Fibroblast of lung (primary cell): Measurements from ENCODE around the gene TCF7L1. TPM values are rescaled to one million over a fixed set of nuclear protein-coding genes. Genes with fewer than 3 reads are reported as not detected.

Experiments used
- DNase-seq, 2 donors: peaks; one replicate each; pipeline versions ENCODE4 v3.0.0 to v3.0.0-alpha.2; 2010; ENCODE audit warnings: low read depth in 2 of 2
- H2AFZ ChIP-seq: 2 replicates; pipeline ENCODE4 v1.5.1; 2012; ENCODE audit warnings: low read length, control low read depth, inconsistent platforms
- H3K27ac ChIP-seq: 2 replicates; pipeline ENCODE4 v1.5.1; 2011; ENCODE audit warnings: low read length, control low read depth; ENCODE audit not compliant: insufficient read depth
- H3K27me3 ChIP-seq: 2 replicates; pipeline ENCODE4 v1.5.1; 2011; ENCODE audit warnings: mild to moderate bottlenecking, low read length; ENCODE audit not compliant: control insufficient read depth, insufficient read depth
- H3K36me3 ChIP-seq: 2 replicates; pipeline ENCODE4 v1.5.1; 2011; ENCODE audit warnings: low read length; ENCODE audit not compliant: control insufficient read depth, insufficient read depth
- H3K4me1 ChIP-seq: 2 replicates; pipeline ENCODE4 v1.5.1; 2011; ENCODE audit warnings: low read length; ENCODE audit not compliant: control insufficient read depth, insufficient read depth; ENCODE audit errors: extremely low read depth
- H3K4me2 ChIP-seq: 2 replicates; pipeline ENCODE4 v1.5.1; 2011; ENCODE audit warnings: low read length, control low read depth; ENCODE audit not compliant: insufficient read depth; ENCODE audit errors: extremely low read depth
- H3K4me3 ChIP-seq, 4 experiments: fragments of 200-600 bp in 1 of 4; sonication (generic) in 1 of 4; replicated peaks in 1 of 4; 2 replicates each; pipeline ENCODE4 v1.5.1; 2011 to 2016; ENCODE audit warnings: low read length in 4 of 4, low read depth in 3 of 4, mild to moderate bottlenecking in 3 of 4, control low read depth in 2 of 4, inconsistent platforms in 1 of 4, mixed read lengths in 1 of 4; ENCODE audit not compliant: insufficient read depth in 1 of 4; ENCODE audit errors: control extremely low read depth in 1 of 4
- H3K79me2 ChIP-seq: 2 replicates; pipeline ENCODE4 v1.5.1; 2012; ENCODE audit warnings: mild to moderate bottlenecking, low read length, inconsistent platforms; ENCODE audit not compliant: control insufficient read depth, insufficient read depth
- H3K9ac ChIP-seq: 2 replicates; pipeline ENCODE4 v1.5.1; 2011; ENCODE audit warnings: mild to moderate bottlenecking, low read length, control low read depth; ENCODE audit not compliant: insufficient read depth
- H3K9me3 ChIP-seq: 2 replicates; pipeline ENCODE4 v1.5.1; 2012; ENCODE audit warnings: low read depth, low read length; ENCODE audit not compliant: control insufficient read depth, insufficient read depth
- H4K20me1 ChIP-seq: 2 replicates; pipeline ENCODE4 v1.5.1; 2011; ENCODE audit warnings: low read length; ENCODE audit not compliant: control insufficient read depth, insufficient read depth; ENCODE audit errors: extremely low read depth
- CTCF ChIP-seq, 2 donors: IDR thresholded peaks in 1 of 2; conservative IDR thresholded peaks in 1 of 2; 1 replicate in 1 of 2; 2 replicates in 1 of 2; pipeline ENCODE4 v1.5.1; 2011 to 2012; ENCODE audit warnings: low read length in 2 of 2, control low read depth in 1 of 2, inconsistent platforms in 1 of 2, low read depth in 1 of 2, mild to moderate bottlenecking in 1 of 2
- EZH2 ChIP-seq: IDR thresholded peaks from 2 replicates; pipeline ENCODE4 v1.5.1; 2012; ENCODE audit warnings: low read length, control low read depth, mild to moderate bottlenecking; ENCODE audit errors: missing control alignments
- polyA plus RNA-seq, 2 donors: library from polyadenylated mRNA; depleted of rRNA in 1 of 2; stranded (reverse) in 1 of 2; unstranded in 1 of 2; fragments of >200 nt; gene quantifications; 2 replicates each; pipeline ENCODE4 v1.2.1, GENCODE V29; 2011 to 2012; ENCODE audit warnings: missing spikeins in 1 of 2
- total RNA-seq: library from RNA; depleted of rRNA; stranded (reverse); fragments of >200 nt; gene quantifications from 2 replicates; pipeline ENCODE4 v1.2.1, GENCODE V29; 2014

Gene TCF7L1
- total and polyA plus RNA-seq, 2 donors (not counting 1 experiment from before 2014, with no cell fraction given), result 0.83 to 1.5 TPM

GRCh38 chr2:85158559-85159273, 25.5 kb downstream of the TCF7L1 start:
- H3K36me3 ChIP-seq, result no peaks in the 10 kb centered on the region
- H2AFZ ChIP-seq, result no peak overlapping the region
- H3K4me1 ChIP-seq, result peaks cover 15% of the 10 kb centered on the region
- no peak overlapping the region for H3K4me2 ChIP-seq
- no peaks in the 10 kb centered on the region for H4K20me1 ChIP-seq
- no peaks in the 10 kb centered on the region for H3K79me2 ChIP-seq
- H3K9ac ChIP-seq, result no peak overlapping the region
- no peak overlapping the region for H3K4me3 ChIP-seq
- DNase-seq, result no peak
- H3K27me3 ChIP-seq, result no peaks in the 10 kb centered on the region
- no peaks in the 10 kb centered on the region for H3K9me3 ChIP-seq
- no peak for TF ChIP-seq CTCF (conservative IDR thresholded peaks at IDR 0.05 in 1 of 2, IDR thresholded peaks at IDR 0.05 in 1 of 2; ENCODE audit: low read depth in 1 of 2, low read length in 2 of 2)
- TF ChIP-seq EZH2, result no peak
- no peak overlapping the region for H3K27ac ChIP-seq

- TF ChIP-seq CTCF (conservative IDR thresholded peaks at IDR 0.05 in 1 of 2, IDR thresholded peaks at IDR 0.05 in 1 of 2; ENCODE audit: low read depth in 1 of 2, low read length in 2 of 2) (no peak), EZH2 (no peak)
- peaks cover 15% of the 10 kb centered on the region for H3K4me1 ChIP-seq
- no peaks in the 10 kb centered on the region for H4K20me1 ChIP-seq
Measured at GRCh38 chr2:85159589-85159988, 26.4 kb downstream of the TCF7L1 start.

DNA sequence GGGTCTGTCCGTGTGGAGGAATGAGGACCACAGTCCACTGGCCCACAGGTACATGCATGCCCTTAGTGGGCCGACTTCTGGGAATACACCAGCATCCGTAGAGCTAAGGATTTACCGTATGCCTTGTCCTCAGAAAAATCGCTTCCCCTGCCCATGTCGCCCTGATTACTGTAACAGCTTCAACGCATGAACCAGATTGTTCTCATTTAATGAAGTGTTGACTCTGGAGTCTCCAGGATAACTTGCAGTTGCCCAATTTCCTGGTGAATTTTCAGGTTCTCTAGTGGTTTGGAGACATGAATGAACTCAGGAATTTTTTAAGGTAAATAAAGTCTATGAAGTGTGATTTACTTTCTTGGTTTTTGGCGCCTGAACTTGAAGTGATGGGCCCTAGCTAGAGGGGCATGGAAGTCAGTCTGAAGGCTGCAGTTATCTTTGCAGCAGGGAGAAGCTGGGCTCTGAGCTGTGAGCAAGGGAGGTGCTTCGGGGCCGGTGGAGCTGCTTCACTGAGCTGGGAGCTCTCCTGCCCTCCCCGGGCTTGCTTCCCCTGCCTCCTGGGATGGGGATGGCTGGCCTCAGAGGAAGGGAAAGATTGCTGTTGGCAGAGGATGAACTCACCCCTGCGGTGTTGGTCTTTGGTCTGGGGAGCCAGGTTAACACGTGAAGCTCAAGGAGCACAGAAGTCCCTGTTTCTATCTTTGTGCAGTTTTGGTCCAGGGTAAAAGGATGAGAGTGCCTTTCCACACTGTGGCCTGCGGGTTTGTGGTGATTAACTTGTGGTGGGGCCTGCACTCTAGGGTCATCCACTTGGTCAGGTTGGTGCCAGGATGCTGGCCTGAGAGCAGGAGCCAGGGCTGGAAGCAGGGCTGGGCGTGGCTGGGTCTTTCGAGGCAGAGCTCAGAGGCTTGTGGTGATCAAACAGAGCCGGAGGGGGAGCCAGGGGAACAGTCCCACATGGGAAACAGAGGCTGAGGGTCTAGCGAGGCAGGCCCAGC, 28.1 kb downstream of the TCF7L1 start:
- DNase-seq, result peak; percentile 28 to 66
- Histone ChIP-seq H3K27me3 (no peaks in the 10 kb centered on the region), H3K4me2 (no peak overlapping the region), H2AFZ (no peak overlapping the region), H3K9me3 (no peaks in the 10 kb centered on the region), H3K9ac (no peak overlapping the region), H3K27ac (no peak overlapping the region), H3K79me2 (no peaks in the 10 kb centered on the region), H3K4me3 (no peak overlapping the region), H3K4me1 (peaks cover 15% of the 10 kb centered on the region), H4K20me1 (no peaks in the 10 kb centered on the region), H3K36me3 (no peaks in the 10 kb centered on the region)
- TF ChIP-seq CTCF (conservative IDR thresholded peaks at IDR 0.05 in 1 of 2, IDR thresholded peaks at IDR 0.05 in 1 of 2; ENCODE audit: low read depth in 1 of 2, low read length in 2 of 2) (no peak), EZH2 (no peak)

More at GRCh38 chr2:85159589-85159988, 26.4 kb downstream of the TCF7L1 start:
- H3K9me3 ChIP-seq, result no peaks in the 10 kb centered on the region
- H3K36me3 ChIP-seq, result no peaks in the 10 kb centered on the region
- no peak overlapping the region for H3K4me3 ChIP-seq
- no peak overlapping the region for H3K9ac ChIP-seq
- DNase-seq, result no peak
- no peaks in the 10 kb centered on the region for H3K79me2 ChIP-seq
- no peak overlapping the region for H2AFZ ChIP-seq
- H3K4me2 ChIP-seq, result no peak overlapping the region
- no peaks in the 10 kb centered on the region for H3K27me3 ChIP-seq
- H3K27ac ChIP-seq, result no peak overlapping the region
